ENCODE data around the gene NEK1.

DNA sequence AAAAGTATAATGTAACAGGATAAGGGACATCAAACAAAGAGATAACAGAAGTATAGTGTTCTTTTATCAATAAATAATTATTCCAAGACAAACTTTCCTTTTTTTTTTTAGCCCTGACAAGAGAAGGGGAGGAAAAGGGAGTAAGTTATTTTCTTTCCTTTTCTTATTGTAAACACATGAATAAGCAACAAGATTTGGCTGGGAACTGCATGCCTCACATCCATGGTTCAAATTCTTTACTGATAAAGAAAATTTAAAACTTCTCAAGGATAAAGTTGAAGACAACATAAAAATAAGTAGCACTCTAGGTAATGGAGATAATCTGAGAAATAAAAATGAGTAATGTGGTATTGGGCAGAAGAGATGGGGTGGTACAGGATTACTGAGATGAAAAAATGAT, 71.6 kb downstream of the NEK1 start:
- TF ChIP-seq EZH2phosphoT487 (IDR thresholded peaks at IDR 0.05; ENCODE audit: insufficient read depth, low read depth) (no peak), EZH2 (IDR thresholded peaks at IDR 0.05; ENCODE audit: insufficient read depth, poor library complexity, severe bottlenecking) (no peak)
